SK-N-SH (cell line): Measurements from ENCODE around the gene IFT27. TPM values are rescaled to one million over a fixed set of nuclear protein-coding genes. Genes with fewer than 3 reads are reported as not detected.

ENCODE experiments used
- CTCF ChIA-PET: fragments of 300-600, 350-600 bp; formaldehyde crosslinking; extraction: SDS; loops from one replicate; lab custom pipeline; 2021; lab: Yijun Ruan, JAX
- POLR2A ChIA-PET: fragments of 350-600 bp; sonication (Branson Sonifier 250); formaldehyde crosslinking; extraction: SDS; loops from one replicate; lab custom pipeline; 2020; ENCODE audit warnings: antibody characterized with exemption, inconsistent platforms; lab: Yijun Ruan, JAX
- DNase-seq: peaks from one replicate; pipeline ENCODE4 v3.0.0; 2012
- H2AFZ ChIP-seq: fragments of 200-600 bp; sonication (generic); 2 replicates; pipeline ENCODE4 v1.8.1; 2016; ENCODE audit warnings: antibody characterized with exemption, mild to moderate bottlenecking, low read depth
- H3F3A ChIP-seq: fragments of 200-600 bp; sonication (generic); replicated peaks from 2 replicates; pipeline ENCODE3; 2016; ENCODE audit warnings: antibody characterized with exemption, mild to moderate bottlenecking; ENCODE audit not compliant: insufficient read depth
- H3K27ac ChIP-seq, 2 experiments: fragments of 200-500 bp in 1 of 2; fragments of 200-600 bp in 1 of 2; sonication (Bioruptor generic) in 1 of 2; sonication (generic), shearing (Covaris generic) in 1 of 2; 2 replicates each; pipeline versions ENCODE4 v1.5.1 to v1.6.1; 2014 to 2016; ENCODE audit warnings: low read depth in 2 of 2, inconsistent platforms in 1 of 2, low read length in 1 of 2, mild to moderate bottlenecking in 1 of 2, mixed read lengths in 1 of 2
- H3K27me3 ChIP-seq: fragments of 200-600 bp; sonication (generic), shearing (Covaris generic); 2 replicates; pipeline ENCODE4 v1.6.1; 2016; ENCODE audit warnings: mixed run types; ENCODE audit not compliant: insufficient read depth
- H3K36me3 ChIP-seq, 2 experiments: fragments of 200-500 bp in 1 of 2; fragments of 200-600 bp in 1 of 2; sonication (Bioruptor generic) in 1 of 2; sonication (generic) in 1 of 2; replicated peaks in 1 of 2; 2 replicates each; pipeline versions ENCODE3 to v1.5.1; 2014 to 2016; ENCODE audit warnings: low read length in 1 of 2, mild to moderate bottlenecking in 1 of 2; ENCODE audit not compliant: insufficient read depth in 2 of 2, control insufficient read depth in 1 of 2
- H3K4me1 ChIP-seq, 2 experiments: fragments of 200-500 bp in 1 of 2; fragments of 200-600 bp in 1 of 2; sonication (Bioruptor generic) in 1 of 2; sonication (generic), shearing (Covaris generic) in 1 of 2; 2 replicates each; pipeline versions ENCODE4 v1.5.1 to v1.6.1; 2014 to 2016; ENCODE audit warnings: low read depth in 1 of 2, low read length in 1 of 2, mixed run types in 1 of 2; ENCODE audit not compliant: insufficient read depth in 2 of 2, control insufficient read depth in 1 of 2
- H3K4me2 ChIP-seq: fragments of 200-600 bp; sonication (generic), shearing (Covaris generic); 2 replicates; pipeline ENCODE4 v1.6.1; 2017; ENCODE audit warnings: mixed run types
- H3K4me3 ChIP-seq, 2 experiments: fragments of 200-500 bp in 1 of 2; fragments of 200-600 bp in 1 of 2; sonication (Bioruptor generic) in 1 of 2; sonication (generic), shearing (Covaris generic) in 1 of 2; 2 replicates each; pipeline versions ENCODE4 v1.5.1 to v1.8.1; 2014 to 2016; ENCODE audit warnings: low read depth in 2 of 2, inconsistent platforms in 1 of 2, low read length in 1 of 2, mild to moderate bottlenecking in 1 of 2, mixed read lengths in 1 of 2, moderate library complexity in 1 of 2
- H3K79me2 ChIP-seq: fragments of 200-600 bp; sonication (generic); 2 replicates; pipeline ENCODE4 v1.8.1; 2017; ENCODE audit warnings: mild to moderate bottlenecking; ENCODE audit not compliant: insufficient read depth
- H3K9ac ChIP-seq: fragments of 200-600 bp; sonication (generic); 2 replicates; pipeline ENCODE4 v1.6.1; 2017; ENCODE audit warnings: mixed run types
- H3K9me2 ChIP-seq: fragments of 200-600 bp; sonication (generic); 2 replicates; pipeline ENCODE4 v1.6.1; 2017; ENCODE audit warnings: mixed run types
- H3K9me3 ChIP-seq: fragments of 200-600 bp; sonication (generic); 2 replicates; pipeline ENCODE4 v1.6.1; 2017; ENCODE audit warnings: mixed run types, mild to moderate bottlenecking, moderate library complexity
- H4K20me1 ChIP-seq: fragments of 200-600 bp; sonication (generic); 2 replicates; pipeline ENCODE4 v1.6.1; 2017; ENCODE audit warnings: mild to moderate bottlenecking, mixed run types; ENCODE audit not compliant: insufficient read depth
- CHD2 ChIP-seq: fragments of 150-350 bp; IDR thresholded peaks from 2 replicates; pipeline ENCODE4 v1.6.1; 2018; ENCODE audit warnings: low read length; ENCODE audit not compliant: partially characterized antibody
- ELF1 ChIP-seq: IDR thresholded peaks from 2 replicates; pipeline ENCODE4 v1.4.0; 2012
- EP300 ChIP-seq, 2 experiments: IDR thresholded peaks; 2 replicates each; pipeline versions ENCODE4 v1.4.0 to v1.6.1; 2012; ENCODE audit warnings: borderline replicate concordance in 1 of 2, low read depth in 1 of 2, low read length in 1 of 2
- GATA2 ChIP-seq: sonication (generic); formaldehyde crosslinking; IDR thresholded peaks from 2 replicates; pipeline ENCODE4 v1.5.0; 2020; ENCODE audit warnings: mild to moderate bottlenecking, missing genetic modification reagents
- MXI1 ChIP-seq: IDR thresholded peaks from 2 replicates; pipeline ENCODE4 v1.6.1; 2012; ENCODE audit warnings: mild to moderate bottlenecking, low read depth, low read length, improper control_type of control experiment
- NRF1 ChIP-seq: IDR thresholded peaks from 2 replicates; pipeline ENCODE4 v1.6.1; 2012; ENCODE audit warnings: low read depth, mild to moderate bottlenecking, low read length
- POLR2AphosphoS5 ChIP-seq: IDR thresholded peaks from 2 replicates; pipeline ENCODE4 v1.6.1; 2012; ENCODE audit warnings: low read depth, low read length
- RCOR1 ChIP-seq: fragments of 150-350 bp; IDR thresholded peaks from 2 replicates; pipeline ENCODE4 v1.6.1; 2017; ENCODE audit warnings: antibody characterized with exemption, low read length
- RFX5 ChIP-seq: IDR thresholded peaks from 2 replicates; pipeline ENCODE4 v1.6.1; 2012; ENCODE audit warnings: mild to moderate bottlenecking, improper control_type of control experiment, low read length
- SMC3 ChIP-seq: IDR thresholded peaks from 2 replicates; pipeline ENCODE4 v1.6.1; 2012; ENCODE audit warnings: low read depth, low read length, improper control_type of control experiment
- TCF12 ChIP-seq: IDR thresholded peaks from 2 replicates; pipeline ENCODE4 v1.4.0; 2012
- USF2 ChIP-seq: fragments of 150-350 bp; IDR thresholded peaks from 2 replicates; pipeline ENCODE4 v1.6.1; 2017; ENCODE audit warnings: antibody characterized with exemption, low read length, low read depth, borderline replicate concordance
- YY1 ChIP-seq: IDR thresholded peaks from 2 replicates; pipeline ENCODE4 v1.4.0; 2012; ENCODE audit warnings: low read depth, mild to moderate bottlenecking
- WGBS: methylation state at CpG from one replicate; pipeline ENCODE4 v1.1.6; 2017; ENCODE audit warnings: low lambda C conversion rate; 5-methylcytosine and 5-hydroxymethylcytosine counted together
- polyA plus RNA-seq, 3 experiments: library from polyadenylated mRNA; depleted of rRNA; stranded (reverse); fragments of >200 nt; gene quantifications; 2 replicates each; pipeline ENCODE4 v1.2.3, GENCODE V29; 2012
- TF ChIP-seq, protein P1 (sequence below): IDR thresholded peaks from 2 replicates; pipeline ENCODE4 v1.4.0; 2012; ENCODE audit warnings: low read depth

Gene IFT27
- polyA plus RNA-seq, 1 of the 3 experiments (the other 2 are of a cell fraction), result 29.4 TPM

DNA sequence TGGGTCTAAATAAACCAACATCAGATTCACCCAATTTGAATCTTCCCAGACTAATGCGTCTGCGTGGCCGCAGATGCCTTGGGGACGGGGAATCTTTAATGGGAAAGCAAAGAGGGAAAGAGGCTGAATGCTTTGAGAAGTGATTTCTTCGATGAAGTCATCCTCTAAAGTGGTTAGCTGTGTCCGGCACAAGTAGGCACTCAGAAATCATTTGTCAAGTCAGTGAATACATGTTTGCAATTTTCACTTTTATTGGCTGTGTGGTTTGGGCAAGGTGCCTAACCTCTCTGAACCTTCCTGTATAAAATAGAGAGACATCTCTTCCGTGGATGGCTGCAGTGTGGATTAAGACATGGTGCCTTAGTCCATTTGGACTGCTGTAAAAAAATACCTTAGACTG is 19.7 kb upstream of the IFT27 start:
- Histone ChIP-seq H3K9me2 (no peaks in the 10 kb centered on the region), H3K36me3 (no peaks in the 10 kb centered on the region), H3K4me2 (no peak overlapping the region), H3K79me2 (no peaks in the 10 kb centered on the region), H3K9me3 (no peaks in the 10 kb centered on the region), H2AFZ (no peak overlapping the region), H3K27me3 (peaks cover 1% of the 10 kb centered on the region), H3K9ac (no peak overlapping the region), H3K4me3 (no peak overlapping the region), H3K27ac (no peak overlapping the region), H3K4me1 (no peaks in the 10 kb centered on the region)
- POLR2A ChIA-PET, result no interaction called here
- DNase-seq, result no peak
- TF ChIP-seq TCF12, result no peak
- TF ChIP-seq RFX5, result no peak
- no peak for TF ChIP-seq POLR2AphosphoS5
- TF ChIP-seq GATA2 (CRISPR knock-in tag), result no peak
- no peak for TF ChIP-seq MXI1
- no peak for TF ChIP-seq USF2
- TF ChIP-seq, protein P1, sequence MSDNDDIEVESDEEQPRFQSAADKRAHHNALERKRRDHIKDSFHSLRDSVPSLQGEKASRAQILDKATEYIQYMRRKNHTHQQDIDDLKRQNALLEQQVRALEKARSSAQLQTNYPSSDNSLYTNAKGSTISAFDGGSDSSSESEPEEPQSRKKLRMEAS, result no peak
- TF ChIP-seq EP300 (IDR thresholded peaks at IDR 0.05; ENCODE audit: borderline replicate concordance in 1 of 2, low read depth in 1 of 2, low read length in 1 of 2), result no peak
- no peak for TF ChIP-seq RCOR1
- TF ChIP-seq, all 33 proteins: peak for 0
- CTCF ChIA-PET, result interaction anchor here (1.2 to 3.9 kb wide), 2 partner anchors 13 to 60 kb away, joined by 4 to 19 read pairs; no protein-coding TSS in a partner anchor
- H3F3A ChIP-seq, result no peaks in the 10 kb centered on the region
- WGBS, result 61% methylated on average over 7 of the region's 7 CpGs
- no peaks in the 10 kb centered on the region for H4K20me1 ChIP-seq

GRCh38 chr22:36790648-36791047 is 14.7 kb upstream of the IFT27 start:
- Histone ChIP-seq H3K4me3 (no peak overlapping the region), H3K27me3 (peaks cover 31% of the 10 kb centered on the region), H3K27ac (no peak overlapping the region), H4K20me1 (no peaks in the 10 kb centered on the region), H3K9ac (no peak overlapping the region), H3K4me1 (no peaks in the 10 kb centered on the region), H3K36me3 (no peaks in the 10 kb centered on the region), H2AFZ (no peak overlapping the region)
- no peak for DNase-seq
- TF ChIP-seq SMC3, result no peak
- TF ChIP-seq TCF12, result no peak
- TF ChIP-seq CHD2, result no peak
- no peak for TF ChIP-seq ELF1
- no peak for TF ChIP-seq YY1
- no peak for TF ChIP-seq EP300 (IDR thresholded peaks at IDR 0.05; ENCODE audit: borderline replicate concordance in 1 of 2, low read depth in 1 of 2, low read length in 1 of 2)
- no peak for TF ChIP-seq NRF1
- no peak for TF ChIP-seq GATA2 (CRISPR knock-in tag)
- TF ChIP-seq, all 33 proteins: peak for 0
- Histone ChIP-seq H3K9me2 (no peaks in the 10 kb centered on the region), H3K4me2 (no peak overlapping the region), H3K9me3 (no peaks in the 10 kb centered on the region), H3K79me2 (no peaks in the 10 kb centered on the region), H3F3A (no peaks in the 10 kb centered on the region)
- CTCF ChIA-PET, result no interaction called here
- WGBS, result 55% methylated on average over 7 of the region's 7 CpGs
- POLR2A ChIA-PET, result no interaction called here
